SJSA1 (cell line): ENCODE results near the gene HMCN2. TPM values are rescaled to one million over a fixed set of nuclear protein-coding genes. Genes with fewer than 3 reads are reported as not detected.

Source experiments
- DNase-seq, 2 experiments: peaks; one replicate each; pipeline ENCODE4 v3.0.0-alpha.2; 2015 to 2020; ENCODE audit warnings: low spot score in 2 of 2, low read depth in 1 of 2
- H3K27ac ChIP-seq: fragments of 250-450 bp; sonication (Bioruptor Pico); 2 replicates; pipeline ENCODE4 v1.5.1; 2020; ENCODE audit warnings: mild to moderate bottlenecking, moderate library complexity
- H3K27me3 ChIP-seq: fragments of 250-450 bp; sonication (Bioruptor Pico); replicated peaks from 2 replicates; pipeline ENCODE4 v1.5.1; 2020; ENCODE audit warnings: mild to moderate bottlenecking, moderate library complexity
- H3K36me3 ChIP-seq: fragments of 250-450 bp; sonication (Bioruptor Pico); 2 replicates; pipeline ENCODE4 v1.5.1; 2020; ENCODE audit warnings: mild to moderate bottlenecking
- H3K4me1 ChIP-seq: fragments of 250-450 bp; sonication (Bioruptor Pico); replicated peaks from 2 replicates; pipeline ENCODE4 v1.6.1; 2021; ENCODE audit warnings: mild to moderate bottlenecking
- H3K4me3 ChIP-seq: fragments of 250-450 bp; sonication (Bioruptor Pico); 2 replicates; pipeline ENCODE4 v1.5.1; 2020; ENCODE audit warnings: mild to moderate bottlenecking
- H3K9me3 ChIP-seq: fragments of 250-450 bp; sonication (Bioruptor Pico); replicated peaks from 2 replicates; pipeline ENCODE4 v1.5.1; 2020; ENCODE audit warnings: mild to moderate bottlenecking
- total RNA-seq: library from RNA; depleted of rRNA; stranded (reverse); fragments of >200 nt; shearing (Covaris generic); gene quantifications from 2 replicates; pipeline ENCODE4 v1.2.3, GENCODE V29; 2014

Gene HMCN2
- total RNA-seq, 1 experiment from 2014 or later: 1.9 TPM

GRCh38 chr9:130414081-130414731, 148.6 kb downstream of the HMCN2 start:
- Histone ChIP-seq H3K4me3 (no peak overlapping the region), H3K4me1 (peaks cover 32% of the 10 kb centered on the region), H3K27ac (no peak overlapping the region), H3K9me3 (no peaks in the 10 kb centered on the region), H3K36me3 (no peaks in the 10 kb centered on the region), H3K27me3 (no peaks in the 10 kb centered on the region)
- DNase-seq: no peak

GRCh38 chr9:130414910-130415746, 149.6 kb downstream of the HMCN2 start:
- Histone ChIP-seq H3K36me3 (no peaks in the 10 kb centered on the region), H3K27ac (no peak overlapping the region), H3K27me3 (no peaks in the 10 kb centered on the region), H3K9me3 (no peaks in the 10 kb centered on the region), H3K4me1 (peaks cover 31% of the 10 kb centered on the region), H3K4me3 (no peak overlapping the region)
- no peak for DNase-seq

DNA sequence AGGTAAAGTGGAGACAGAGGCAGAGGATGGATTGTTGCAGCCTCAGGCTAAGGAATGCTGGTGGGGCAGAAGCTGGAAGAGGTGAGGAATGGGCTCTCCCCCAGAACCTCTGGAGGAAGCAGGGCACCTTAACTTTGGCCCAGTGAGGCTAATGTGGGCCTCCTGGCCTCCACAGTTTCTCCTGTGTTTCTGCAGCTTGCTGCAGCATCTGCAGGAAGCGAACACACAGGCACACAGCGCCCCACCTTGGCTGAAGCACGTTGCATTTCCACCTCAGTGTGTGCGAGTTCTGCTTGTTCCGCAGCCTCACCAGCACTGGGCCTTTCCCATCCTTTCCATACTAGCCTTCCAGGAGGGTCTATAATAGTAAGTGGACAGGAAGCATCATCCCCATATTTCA, 152.0 kb downstream of the HMCN2 start:
- Histone ChIP-seq H3K4me1 (peaks cover 31% of the 10 kb centered on the region), H3K36me3 (no peaks in the 10 kb centered on the region), H3K27me3 (no peaks in the 10 kb centered on the region), H3K9me3 (no peaks in the 10 kb centered on the region), H3K4me3 (no peak overlapping the region), H3K27ac (no peak overlapping the region)
- DNase-seq: no peak

DNA sequence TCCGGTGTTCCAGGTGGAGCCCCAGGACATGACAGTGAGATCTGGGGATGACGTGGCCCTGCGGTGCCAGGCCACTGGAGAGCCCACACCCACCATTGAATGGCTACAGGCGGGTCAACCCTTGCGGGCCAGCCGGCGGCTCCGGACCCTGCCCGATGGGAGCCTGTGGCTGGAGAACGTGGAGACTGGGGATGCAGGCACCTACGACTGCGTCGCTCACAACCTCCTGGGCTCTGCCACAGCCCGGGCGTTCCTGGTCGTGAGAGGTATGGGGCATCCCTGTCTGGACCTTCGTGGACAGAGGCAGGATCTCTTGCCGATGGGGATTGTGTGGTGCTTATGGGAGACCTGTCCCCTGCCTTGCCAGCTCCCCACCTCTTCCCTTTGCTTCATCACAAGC, 153.2 kb downstream of the HMCN2 start:
- H3K27ac ChIP-seq: no peak overlapping the region
- no peaks in the 10 kb centered on the region for H3K9me3 ChIP-seq
- no peaks in the 10 kb centered on the region for H3K27me3 ChIP-seq
- no peak overlapping the region for H3K4me3 ChIP-seq
- no peaks in the 10 kb centered on the region for H3K36me3 ChIP-seq
- peaks cover 30% of the 10 kb centered on the region for H3K4me1 ChIP-seq
- no peak for DNase-seq

- H3K4me1 ChIP-seq: peaks cover 30% of the 10 kb centered on the region
- no peaks in the 10 kb centered on the region for H3K27me3 ChIP-seq
- H3K36me3 ChIP-seq: no peaks in the 10 kb centered on the region
- no peaks in the 10 kb centered on the region for H3K9me3 ChIP-seq
- no peak overlapping the region for H3K27ac ChIP-seq
- no peak overlapping the region for H3K4me3 ChIP-seq
- DNase-seq: no peak
Observed at GRCh38 chr9:130419521-130420035, 154.0 kb downstream of the HMCN2 start.

DNA sequence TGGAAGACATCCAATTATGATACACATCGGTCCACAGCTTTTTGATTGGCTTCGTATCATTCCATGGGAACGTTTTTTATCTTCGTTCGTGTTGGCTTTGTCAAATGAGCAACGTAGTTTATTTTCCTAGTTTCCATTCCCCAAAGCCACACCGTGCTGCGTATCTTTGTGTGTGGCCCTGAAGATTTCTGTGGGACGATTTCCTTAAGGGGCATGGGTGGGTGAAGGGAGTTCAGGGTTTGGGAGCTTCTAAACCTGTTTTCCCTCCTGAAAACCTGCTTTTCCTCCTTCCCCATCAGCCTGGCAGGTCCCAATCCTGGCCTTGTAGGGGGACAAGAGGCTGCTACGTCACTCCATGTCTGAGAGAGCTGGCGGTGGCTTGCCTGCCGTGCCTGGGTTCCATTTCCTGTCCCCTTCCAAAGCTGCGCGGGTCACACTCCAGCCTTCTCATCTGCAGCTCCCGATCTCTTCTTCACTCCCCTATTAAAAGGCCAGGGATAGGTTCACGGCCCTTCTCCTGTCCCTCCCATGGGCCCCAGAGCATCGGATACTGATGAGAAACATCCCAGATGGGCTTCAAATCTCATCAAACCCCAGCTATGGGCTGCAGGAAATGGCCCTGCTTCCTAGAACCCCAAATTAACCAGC, 155.7 kb downstream of the HMCN2 start:
- H3K27me3 ChIP-seq: no peaks in the 10 kb centered on the region
- peaks cover 33% of the 10 kb centered on the region for H3K4me1 ChIP-seq
- H3K27ac ChIP-seq: peak overlapping the region; percentile 92
- DNase-seq: peak; percentile 63 to 85
- no peaks in the 10 kb centered on the region for H3K36me3 ChIP-seq
- H3K4me3 ChIP-seq: no peak overlapping the region
- no peaks in the 10 kb centered on the region for H3K9me3 ChIP-seq

DNA sequence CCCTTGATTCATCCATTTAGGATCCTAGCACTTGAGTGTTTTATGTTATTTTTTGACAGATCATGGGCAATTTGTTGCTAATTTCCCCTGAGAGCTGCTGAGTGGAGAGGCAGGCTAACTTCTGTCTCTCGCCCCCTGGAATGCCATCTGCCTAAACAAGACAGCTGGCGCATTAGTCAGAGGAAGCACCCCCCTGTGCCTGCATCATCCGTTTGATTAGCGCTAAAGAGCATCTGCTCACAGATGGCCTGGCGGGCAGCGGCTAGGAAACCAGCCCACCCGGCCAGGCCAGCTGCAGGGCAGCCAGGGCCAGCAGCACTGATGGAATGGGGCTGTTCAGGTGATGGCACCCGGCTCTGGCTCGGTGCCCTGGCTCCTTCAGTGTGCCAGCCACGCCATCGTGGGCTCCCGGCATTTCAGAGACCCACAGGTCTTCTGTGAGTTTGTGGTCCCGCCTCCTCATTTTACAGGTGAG, 156.3 kb downstream of the HMCN2 start:
- H3K4me1 ChIP-seq: peaks cover 39% of the 10 kb centered on the region
- H3K27ac ChIP-seq: peak overlapping the region; percentile 92
- H3K27me3 ChIP-seq: no peaks in the 10 kb centered on the region
- H3K9me3 ChIP-seq: no peaks in the 10 kb centered on the region
- peak; percentile 88 to 92 for DNase-seq
- no peak overlapping the region for H3K4me3 ChIP-seq
- no peaks in the 10 kb centered on the region for H3K36me3 ChIP-seq

- no peak for DNase-seq
- Histone ChIP-seq H3K27ac (no peak overlapping the region), H3K9me3 (no peaks in the 10 kb centered on the region), H3K36me3 (no peaks in the 10 kb centered on the region), H3K4me1 (peaks cover 45% of the 10 kb centered on the region), H3K4me3 (no peak overlapping the region), H3K27me3 (no peaks in the 10 kb centered on the region)
Observed at GRCh38 chr9:130422546-130422945, 157.0 kb downstream of the HMCN2 start.

- Histone ChIP-seq H3K4me3 (no peak overlapping the region), H3K27ac (no peak overlapping the region), H3K36me3 (no peaks in the 10 kb centered on the region), H3K9me3 (no peaks in the 10 kb centered on the region), H3K4me1 (peaks cover 45% of the 10 kb centered on the region), H3K27me3 (no peaks in the 10 kb centered on the region)
- DNase-seq: no peak
Observed at GRCh38 chr9:130423272-130423671, 157.7 kb downstream of the HMCN2 start.

DNA sequence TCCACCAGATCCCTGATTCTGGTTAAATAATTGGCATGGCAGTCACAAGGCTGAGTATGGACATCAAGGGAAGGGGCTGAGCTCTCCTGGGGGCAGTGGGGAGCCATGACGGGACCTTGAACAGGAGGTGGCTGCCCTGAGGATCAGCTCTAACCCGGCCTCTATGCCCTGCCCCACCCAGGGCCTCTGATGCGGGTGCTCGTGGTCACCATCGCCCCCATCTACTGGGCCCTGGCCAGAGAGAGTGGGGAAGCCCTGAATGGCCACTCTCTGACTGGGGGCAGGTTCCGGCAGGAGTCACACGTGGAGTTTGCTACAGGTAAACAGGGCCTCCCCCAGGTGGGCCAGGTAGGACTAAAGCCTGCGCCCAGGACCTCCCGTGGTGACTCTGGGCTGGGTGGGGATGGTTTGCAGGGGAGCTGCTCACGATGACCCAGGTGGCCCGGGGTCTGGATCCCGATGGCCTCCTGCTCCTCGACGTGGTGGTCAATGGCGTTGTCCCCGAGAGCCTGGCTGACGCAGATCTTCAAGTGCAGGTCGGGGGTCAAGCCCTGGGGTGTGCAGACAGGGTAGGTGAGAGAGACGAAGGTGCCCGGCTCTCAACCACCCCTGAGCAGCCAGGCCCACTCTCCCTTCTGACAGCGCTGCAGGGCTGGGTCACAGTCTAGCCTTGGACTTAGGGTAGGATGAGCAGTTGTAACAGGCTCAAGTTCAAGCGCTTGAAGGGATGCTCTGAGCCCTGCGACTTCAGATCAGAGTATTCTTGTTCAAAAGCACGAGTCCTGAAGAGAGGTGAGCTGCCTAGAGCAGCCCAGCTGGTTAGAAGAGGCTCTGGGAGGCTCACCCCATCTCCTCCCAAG, 159.3 kb downstream of the HMCN2 start:
- Histone ChIP-seq H3K36me3 (no peaks in the 10 kb centered on the region), H3K4me3 (no peak overlapping the region), H3K27ac (no peak overlapping the region)

GRCh38 chr9:130425741-130426466, 160.3 kb downstream of the HMCN2 start:
- Histone ChIP-seq H3K36me3 (no peaks in the 10 kb centered on the region), H3K9me3 (peaks cover 9% of the 10 kb centered on the region), H3K27me3 (no peaks in the 10 kb centered on the region), H3K4me3 (no peak overlapping the region), H3K4me1 (peaks cover 35% of the 10 kb centered on the region), H3K27ac (no peak overlapping the region)
- DNase-seq: no peak

More for the DNA sequence above, 159.3 kb downstream of the HMCN2 start:
- peaks cover 1% of the 10 kb centered on the region for H3K9me3 ChIP-seq
- DNase-seq: no peak
- H3K4me1 ChIP-seq: peaks cover 45% of the 10 kb centered on the region
- no peaks in the 10 kb centered on the region for H3K27me3 ChIP-seq

- H3K9me3 ChIP-seq: peaks cover 9% of the 10 kb centered on the region
- no peaks in the 10 kb centered on the region for H3K36me3 ChIP-seq
- DNase-seq: no peak
- no peaks in the 10 kb centered on the region for H3K27me3 ChIP-seq
- no peak overlapping the region for H3K4me3 ChIP-seq
- H3K27ac ChIP-seq: no peak overlapping the region
- H3K4me1 ChIP-seq: peaks cover 30% of the 10 kb centered on the region
Observed at GRCh38 chr9:130426467-130426773, 160.9 kb downstream of the HMCN2 start.

DNA sequence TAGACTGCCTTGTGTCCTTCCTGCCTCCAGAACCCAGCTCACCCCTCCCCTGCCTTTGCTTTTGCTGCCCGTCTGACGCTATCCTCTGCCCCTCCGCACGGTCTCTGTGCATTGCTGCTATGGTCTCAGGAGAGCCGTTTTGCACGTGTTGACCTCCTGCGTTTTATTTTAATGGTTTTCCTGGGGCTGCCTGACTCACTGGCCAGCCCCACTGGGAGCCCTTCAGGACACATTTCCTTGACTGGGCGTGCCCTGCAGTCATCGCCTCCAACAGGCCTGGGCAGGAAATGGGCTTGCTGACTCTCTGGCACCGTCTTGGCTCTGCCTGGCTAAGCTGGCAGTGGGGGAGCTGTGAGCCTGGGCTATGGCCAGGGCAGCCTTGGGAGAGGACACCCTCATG, 161.3 kb downstream of the HMCN2 start:
- Histone ChIP-seq H3K4me1 (peaks cover 26% of the 10 kb centered on the region), H3K4me3 (no peak overlapping the region), H3K27me3 (no peaks in the 10 kb centered on the region), H3K27ac (peak overlapping the region; percentile 38), H3K36me3 (no peaks in the 10 kb centered on the region), H3K9me3 (peaks cover 9% of the 10 kb centered on the region)
- peak; percentile 53 to 75 for DNase-seq
